C4-2B (cell line): ENCODE data around the gene NELFA.

Experiments
- H3K27ac ChIP-seq: fragments of 450-650 bp; 2 replicates; pipeline ENCODE4 v1.5.1; 2017
- CTCF ChIP-seq: fragments of 450-650 bp; conservative IDR thresholded peaks from 2 replicates; pipeline ENCODE4 v1.5.1; 2017; ENCODE audit warnings: mild to moderate bottlenecking
- ZFX ChIP-seq: fragments of 450-650 bp; IDR thresholded peaks from 2 replicates; pipeline ENCODE4 v1.6.1; 2017

Gene NELFA

GRCh38 chr4:2047781-2048581, 39.2 kb upstream of the NELFA start:
- H3K27ac ChIP-seq, result no peak overlapping the region
- TF ChIP-seq ZFX, result no peak
- TF ChIP-seq CTCF, result no peak

GRCh38 chr4:2047031-2047660, 38.4 kb upstream of the NELFA start:
- no peak overlapping the region for H3K27ac ChIP-seq
- no peak for TF ChIP-seq ZFX
- no peak for TF ChIP-seq CTCF

GRCh38 chr4:2046031-2046961, 37.5 kb upstream of the NELFA start:
- no peak overlapping the region for H3K27ac ChIP-seq
- TF ChIP-seq CTCF (no peak), ZFX (no peak)

GRCh38 chr4:2045518-2045951, 36.8 kb upstream of the NELFA start:
- H3K27ac ChIP-seq, result no peak overlapping the region
- TF ChIP-seq CTCF (no peak), ZFX (no peak)

- no peak for TF ChIP-seq CTCF
- no peak for TF ChIP-seq ZFX
- H3K27ac ChIP-seq, result no peak overlapping the region
Observed at GRCh38 chr4:2044542-2045517, 36.1 kb upstream of the NELFA start.

GRCh38 chr4:2044119-2044485, 35.3 kb upstream of the NELFA start:
- TF ChIP-seq ZFX (no peak), CTCF (no peak)
- no peak overlapping the region for H3K27ac ChIP-seq
